K562 treated with DMSO at 1 percent for 48 hours (cell line): ENCODE measurements around the gene IRAK4. TPM values are rescaled to one million over a fixed set of nuclear protein-coding genes. Genes with fewer than 3 reads are reported as not detected.

Experiments
- total RNA-seq: library from RNA; unstranded; fragments of 300-600 nt; gene quantifications from 2 replicates; pipeline ENCODE4 v1.2.3, GENCODE V29; 2022; ENCODE audit warnings: low replicate concordance; ENCODE audit errors: extremely low read depth

The IRAK4 gene
- not detected in 2 replicates for total RNA-seq

DNA sequence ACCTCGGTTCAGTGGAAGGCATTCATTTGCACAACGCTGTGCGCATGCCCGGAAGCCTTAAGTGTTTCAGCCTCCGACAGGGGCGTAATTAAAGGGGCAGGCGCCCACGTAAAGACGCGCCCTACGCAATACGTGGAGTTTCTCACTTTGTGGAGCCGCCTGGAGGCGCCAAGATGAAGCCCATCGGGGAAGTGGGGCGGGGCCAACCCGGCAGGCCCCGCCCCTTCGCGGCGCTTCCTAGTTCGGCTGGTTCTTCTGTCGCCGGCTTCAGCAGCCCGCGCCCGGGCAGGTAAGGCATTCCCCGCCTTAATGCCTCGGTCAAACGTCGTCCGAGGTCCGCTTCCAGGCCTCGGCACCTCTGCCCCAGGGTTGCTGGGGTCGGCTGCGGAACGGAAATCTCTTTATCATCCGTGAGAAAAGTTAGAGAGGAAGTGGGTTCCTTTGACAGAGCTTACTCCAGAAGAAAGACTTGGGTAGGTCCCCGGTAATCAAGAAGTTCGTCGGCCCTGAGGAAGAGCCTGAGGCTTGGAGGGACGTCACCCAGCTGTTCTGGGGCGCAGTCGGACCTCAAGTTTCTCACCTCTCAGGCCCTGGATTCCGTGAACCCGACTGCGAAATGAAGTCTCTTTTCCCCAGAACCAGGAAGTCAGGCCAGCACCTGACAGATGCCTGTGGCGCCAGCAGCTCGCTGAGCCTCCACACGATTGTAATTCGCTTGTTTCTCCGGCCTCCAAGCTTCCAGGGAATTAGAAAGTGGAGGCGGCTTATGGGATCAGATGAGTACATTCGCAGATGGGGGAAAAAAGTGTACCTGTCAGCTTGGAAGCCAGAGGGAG lies at the start of gene IRAK4, which contains the start of gene PUS7L:
IRAK4 (plus strand) TSS at position 224 of the 836 bp plus-strand sequence. CDS start 9,161 bp downstream, outside the sequence.
PUS7L (minus strand) TSS at position 63 of the 836 bp plus-strand sequence. CDS start 3,545 bp downstream, outside the sequence.

DNA sequence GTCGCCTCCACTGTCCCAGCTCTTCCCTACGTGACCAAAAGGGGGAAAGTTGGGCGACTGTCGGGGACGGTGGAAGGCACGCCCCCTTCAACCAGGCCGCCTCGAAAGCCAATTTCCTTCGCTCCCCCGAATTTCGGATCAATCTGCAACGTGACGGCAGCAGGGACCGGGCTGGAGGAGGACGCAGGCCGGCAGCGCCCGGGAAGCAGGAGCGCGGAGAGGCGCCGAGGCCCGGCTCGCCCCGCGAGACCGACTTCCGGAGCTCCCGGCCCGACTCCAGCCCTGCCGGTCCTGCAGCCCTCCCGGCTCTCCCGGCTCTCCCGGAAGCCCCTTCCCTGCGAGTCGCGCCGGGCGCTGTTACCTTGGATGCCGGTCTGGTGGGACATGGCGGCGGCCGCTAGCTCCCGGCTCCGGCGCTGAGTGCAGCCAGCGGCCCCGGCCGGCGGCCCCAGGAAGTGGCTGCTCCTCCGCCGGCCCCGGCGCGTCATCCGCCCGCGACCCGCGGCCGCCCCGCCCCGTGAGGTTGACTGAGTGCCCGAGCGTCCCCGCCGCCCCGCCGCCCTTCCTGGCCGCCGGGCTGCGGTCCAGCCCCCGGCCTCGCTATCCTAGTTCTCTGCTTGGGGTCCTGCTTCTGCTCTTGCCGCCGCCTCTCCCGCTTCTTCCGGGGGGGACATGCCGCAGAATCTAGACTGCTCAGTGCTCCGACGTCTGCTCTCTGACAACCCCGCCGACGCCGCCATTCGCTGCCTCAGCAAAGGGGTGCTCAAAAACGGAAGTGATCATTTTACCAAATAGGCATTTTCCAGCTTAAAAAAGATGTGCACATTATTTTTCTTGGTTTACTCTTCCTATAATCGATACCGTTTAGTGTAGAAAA lies 47.3 kb downstream of the IRAK4 start, which contains the start of gene TWF1:
TWF1 (minus strand) TSS at position 458 of the 877 bp plus-strand sequence; CDS start at position 386, 72 bp downstream.

GRCh38 chr12:43835656-43836474 lies 77.1 kb downstream of the IRAK4 start, which contains the start of gene TMEM117:
TSS of gene TMEM117 (plus strand) at chr12:43836081.

Other genes with a start within 250 kb of the IRAK4 start
- not detected in 2 replicates for gene ADAMTS20, start 206.7 kb upstream of the IRAK4 start, total RNA-seq
- gene PUS7L, start 161 bp upstream of the IRAK4 start, total RNA-seq = not detected in 2 replicates
- gene TWF1, start 47.4 kb downstream of the IRAK4 start, total RNA-seq = not detected in 2 replicates
- gene TMEM117, start 77.1 kb downstream of the IRAK4 start, total RNA-seq = not detected in 2 replicates